ENCODE results near the gene SLC35C1.

Gene SLC35C1

GRCh38 chr11:45846974-45847910 lies 42.3 kb downstream of the SLC35C1 start, which contains the start of gene CRY2:
CRY2 (plus strand) TSS chr11:45847475; CDS start chr11:45847491, 16 bp downstream.
- no peak for TF ChIP-seq CTCF (IDR thresholded peaks at IDR 0.05; ENCODE audit: low read length, missing control alignments)
- peak; percentile 99 for DNase-seq (ENCODE audit: low read depth)

GRCh38 chr11:45847911-45848316 lies 43.0 kb downstream of the SLC35C1 start:
- H3K4me3 ChIP-seq (replicated peaks; ENCODE audit: low read depth, low read length), result peak overlapping the region; percentile 89
- peak; percentile 12 for TF ChIP-seq CTCF (IDR thresholded peaks at IDR 0.05; ENCODE audit: low read length, missing control alignments)

More at GRCh38 chr11:45846974-45847910, 42.3 kb downstream of the SLC35C1 start, which contains the start of gene CRY2:
- peak within 1 kb of the TSS; percentile 89 for H3K4me3 ChIP-seq (replicated peaks; ENCODE audit: low read depth, low read length)

GRCh38 chr11:45848654-45849081 lies 43.7 kb downstream of the SLC35C1 start:
- H3K4me3 ChIP-seq (replicated peaks; ENCODE audit: low read depth, low read length), result peak overlapping the region; percentile 10
- DNase-seq (ENCODE audit: low read depth), result no peak
- no peak for TF ChIP-seq CTCF (IDR thresholded peaks at IDR 0.05; ENCODE audit: low read length, missing control alignments)

More at GRCh38 chr11:45847911-45848316, 43.0 kb downstream of the SLC35C1 start:
- DNase-seq (ENCODE audit: low read depth), result peak; percentile 64

- H3K4me3 ChIP-seq (replicated peaks; ENCODE audit: low read depth, low read length), result no peak overlapping the region
- no peak for TF ChIP-seq CTCF (IDR thresholded peaks at IDR 0.05; ENCODE audit: low read length, missing control alignments)
- peak; percentile 15 for DNase-seq (ENCODE audit: low read depth)
Measured at GRCh38 chr11:45850446-45850845, 45.5 kb downstream of the SLC35C1 start.

- DNase-seq (ENCODE audit: low read depth), result no peak
- TF ChIP-seq CTCF (IDR thresholded peaks at IDR 0.05; ENCODE audit: low read length, missing control alignments), result no peak
- no peak overlapping the region for H3K4me3 ChIP-seq (replicated peaks; ENCODE audit: low read depth, low read length)
Measured at GRCh38 chr11:45851228-45851627, 46.3 kb downstream of the SLC35C1 start.

- no peak overlapping the region for H3K4me3 ChIP-seq (replicated peaks; ENCODE audit: low read depth, low read length)
- DNase-seq (ENCODE audit: low read depth), result no peak
- no peak for TF ChIP-seq CTCF (IDR thresholded peaks at IDR 0.05; ENCODE audit: low read length, missing control alignments)
Measured at GRCh38 chr11:45852018-45852711, 47.2 kb downstream of the SLC35C1 start.
